Medulla oblongata (tissue), 1 donor: Measurements from ENCODE around the gene LMO7.
"Not testable (repeated sequence)": the region's sequence is repeated elsewhere in the genome, so short reads cannot be mapped to it uniquely, and the experiment has no call there.

Experiments used
- DNase-seq: peaks from one replicate; pipeline ENCODE4 v3.0.0-alpha.2; 2015; ENCODE audit errors: extremely low spot score

LMO7 gene

GRCh38 chr13:75771226-75771625, 135.1 kb downstream of the LMO7 start:
- no peak for DNase-seq

- DNase-seq: no peak
Measured at GRCh38 chr13:75771818-75772217, 135.7 kb downstream of the LMO7 start.

GRCh38 chr13:75774176-75774575, 138.0 kb downstream of the LMO7 start:
- DNase-seq: no peak

- no peak for DNase-seq
Measured at GRCh38 chr13:75776550-75776949, 140.4 kb downstream of the LMO7 start.

- no peak for DNase-seq
Measured at GRCh38 chr13:75779393-75779792, 143.3 kb downstream of the LMO7 start.

- DNase-seq: not testable (repeated sequence)
Measured at GRCh38 chr13:75780103-75780502, 144.0 kb downstream of the LMO7 start.

GRCh38 chr13:75782985-75783384, 146.9 kb downstream of the LMO7 start:
- DNase-seq: no peak

GRCh38 chr13:75784003-75784402, 147.9 kb downstream of the LMO7 start:
- no peak for DNase-seq

- DNase-seq: no peak
Measured at GRCh38 chr13:75785130-75785529, 149.0 kb downstream of the LMO7 start.

GRCh38 chr13:75787249-75787928, 151.3 kb downstream of the LMO7 start:
- DNase-seq: no peak

GRCh38 chr13:75788481-75788981, 152.4 kb downstream of the LMO7 start:
- DNase-seq: no peak

GRCh38 chr13:75789451-75790197, 153.5 kb downstream of the LMO7 start:
- no peak for DNase-seq

- DNase-seq: no peak
Measured at GRCh38 chr13:75790198-75790970, 154.3 kb downstream of the LMO7 start.

GRCh38 chr13:75792526-75793187, 156.5 kb downstream of the LMO7 start:
- no peak for DNase-seq

GRCh38 chr13:75793188-75793567, 157.0 kb downstream of the LMO7 start:
- DNase-seq: not testable (repeated sequence)

- no peak for DNase-seq
Measured at GRCh38 chr13:75794663-75795062, 158.5 kb downstream of the LMO7 start.

- DNase-seq: no peak
Measured at GRCh38 chr13:75795274-75795673, 159.1 kb downstream of the LMO7 start.

- no peak for DNase-seq
Measured at GRCh38 chr13:75796825-75797224, 160.7 kb downstream of the LMO7 start.

- no peak for DNase-seq
Measured at GRCh38 chr13:75797239-75797638, 161.1 kb downstream of the LMO7 start.

GRCh38 chr13:75797719-75798118, 161.6 kb downstream of the LMO7 start:
- no peak for DNase-seq

- DNase-seq: no peak
Measured at GRCh38 chr13:75798353-75799255, 162.5 kb downstream of the LMO7 start.
